ENCODE data around the gene RFLNA. TPM values are rescaled to one million over a fixed set of nuclear protein-coding genes. Genes with fewer than 3 reads are reported as not detected.

Gene RFLNA
- total RNA-seq, 2 experiments from 2014 or later = not detected

DNA sequence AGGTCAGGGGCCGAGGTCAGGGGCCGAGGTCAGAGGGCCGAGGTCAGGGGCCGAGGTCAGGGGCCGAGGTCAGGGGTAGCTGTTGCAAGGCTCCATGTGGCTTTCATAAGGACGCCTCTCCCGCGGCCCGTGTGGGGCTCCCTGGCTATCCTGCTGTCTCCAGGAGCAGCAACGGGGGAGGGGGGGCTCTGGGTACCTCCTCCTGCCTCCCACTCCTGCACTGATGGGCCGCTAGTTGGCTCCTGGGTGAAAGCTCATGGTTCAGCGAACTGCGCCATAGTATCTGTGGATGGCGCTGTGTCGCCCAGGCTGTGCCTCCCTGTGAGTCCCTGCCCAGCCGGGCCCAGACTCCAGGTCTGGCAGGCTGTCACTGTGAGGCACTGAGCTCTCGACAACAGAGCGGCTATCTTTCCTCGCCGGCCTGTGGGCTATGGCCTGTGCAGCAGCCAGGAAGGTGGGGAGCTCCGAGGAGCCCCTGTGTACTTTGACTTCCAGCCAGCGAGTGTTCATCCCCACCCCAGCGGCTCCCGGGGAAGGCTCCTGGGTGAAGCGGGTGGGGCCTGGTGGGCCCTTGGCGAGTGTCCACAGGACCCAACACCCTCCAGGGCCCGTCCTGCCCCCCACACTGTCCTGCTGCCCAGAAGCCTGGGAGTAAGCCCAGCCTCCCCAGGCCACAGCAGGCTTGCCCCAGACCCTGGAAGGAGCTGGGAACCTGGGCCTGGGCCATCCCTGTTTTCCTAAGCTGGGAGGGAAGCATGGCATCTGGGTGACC lies 8.1 kb downstream of the RFLNA start:
- Mint-ChIP-seq H3K36me3 (ENCODE audit: low read depth) (no peaks in the 10 kb centered on the region), H3K27me3 (no peaks in the 10 kb centered on the region), H3K27ac (no peak overlapping the region), H3K4me3 (no peak overlapping the region), H3K4me1 (no peaks in the 10 kb centered on the region), H3K9me3 (no peaks in the 10 kb centered on the region)
- no peak for DNase-seq
- ChIA-PET POLR2A (no interaction called here), CTCF (no interaction called here)

DNA sequence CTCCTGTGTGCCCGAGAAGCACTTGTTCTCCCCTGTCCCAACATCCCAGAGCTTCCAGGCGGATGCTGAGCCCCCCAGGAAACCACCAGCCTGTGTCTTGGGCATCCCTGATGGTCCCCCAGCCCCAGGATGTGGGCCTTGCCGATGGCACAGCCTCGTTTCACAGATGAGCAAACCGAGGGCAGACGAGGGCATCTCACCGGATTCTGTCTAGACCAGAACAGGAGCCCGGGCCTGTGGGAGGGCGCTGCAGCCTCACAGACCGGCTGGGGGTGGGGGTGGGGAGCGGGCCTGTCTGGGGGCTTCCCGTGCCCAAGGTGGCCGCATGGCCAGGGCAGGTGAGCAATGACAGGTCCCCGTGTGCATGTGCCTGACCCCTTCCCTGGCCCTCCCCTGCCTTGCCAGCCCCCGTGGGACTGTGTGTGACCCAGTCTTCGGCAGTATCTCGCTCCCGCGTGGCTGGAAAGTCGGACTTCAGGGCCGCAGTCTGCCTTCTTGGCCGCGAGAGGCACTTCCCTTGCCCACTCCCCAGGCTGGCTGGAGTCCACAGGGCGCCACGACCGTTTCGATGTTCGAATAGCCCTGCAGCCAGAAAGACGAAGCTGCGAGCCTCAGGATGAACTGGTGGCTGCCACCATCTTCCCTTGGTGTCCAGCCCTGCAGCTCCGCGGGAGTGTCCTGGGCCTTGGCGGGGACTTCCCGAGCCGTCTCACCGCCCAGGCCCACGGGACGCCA lies 8.9 kb downstream of the RFLNA start:
- CTCF ChIA-PET = no interaction called here
- H3K9me3 Mint-ChIP-seq = no peaks in the 10 kb centered on the region
- no peak overlapping the region for H3K4me3 Mint-ChIP-seq
- no peaks in the 10 kb centered on the region for H3K27me3 Mint-ChIP-seq
- no peaks in the 10 kb centered on the region for H3K36me3 Mint-ChIP-seq (ENCODE audit: low read depth)
- DNase-seq = no peak
- no peak overlapping the region for H3K27ac Mint-ChIP-seq
- H3K4me1 Mint-ChIP-seq = no peaks in the 10 kb centered on the region
- POLR2A ChIA-PET = no interaction called here

- H3K4me3 Mint-ChIP-seq = no peak overlapping the region
- no peaks in the 10 kb centered on the region for H3K36me3 Mint-ChIP-seq (ENCODE audit: low read depth)
- no peaks in the 10 kb centered on the region for H3K27me3 Mint-ChIP-seq
- POLR2A ChIA-PET = no interaction called here
- CTCF ChIA-PET = no interaction called here
- H3K27ac Mint-ChIP-seq = no peak overlapping the region
- no peaks in the 10 kb centered on the region for H3K9me3 Mint-ChIP-seq
- no peak for DNase-seq
- no peaks in the 10 kb centered on the region for H3K4me1 Mint-ChIP-seq
Measured at GRCh38 chr12:124304314-124304790, 9.5 kb downstream of the RFLNA start.

DNA sequence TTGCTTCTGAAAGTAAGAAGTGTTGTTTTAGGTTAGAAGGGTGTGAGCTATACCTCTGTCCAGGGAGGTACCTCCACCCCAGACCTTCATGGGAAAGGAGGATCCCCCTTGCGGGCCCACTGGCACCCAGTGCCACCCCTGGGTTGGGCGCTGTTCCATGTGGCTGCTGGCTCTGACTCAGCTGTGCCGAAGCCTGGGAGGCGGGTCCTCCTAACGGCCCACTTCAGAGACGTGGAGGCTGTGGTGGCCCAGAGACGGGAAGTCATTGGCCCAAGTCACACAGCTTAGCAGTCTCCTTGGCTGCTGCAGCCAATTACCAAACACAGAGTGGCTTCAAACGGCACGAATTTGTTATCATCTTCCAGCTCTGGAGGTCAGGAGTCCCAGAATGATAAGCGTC lies 10.2 kb downstream of the RFLNA start:
- H3K27me3 Mint-ChIP-seq = no peaks in the 10 kb centered on the region
- CTCF ChIA-PET = no interaction called here

DNA sequence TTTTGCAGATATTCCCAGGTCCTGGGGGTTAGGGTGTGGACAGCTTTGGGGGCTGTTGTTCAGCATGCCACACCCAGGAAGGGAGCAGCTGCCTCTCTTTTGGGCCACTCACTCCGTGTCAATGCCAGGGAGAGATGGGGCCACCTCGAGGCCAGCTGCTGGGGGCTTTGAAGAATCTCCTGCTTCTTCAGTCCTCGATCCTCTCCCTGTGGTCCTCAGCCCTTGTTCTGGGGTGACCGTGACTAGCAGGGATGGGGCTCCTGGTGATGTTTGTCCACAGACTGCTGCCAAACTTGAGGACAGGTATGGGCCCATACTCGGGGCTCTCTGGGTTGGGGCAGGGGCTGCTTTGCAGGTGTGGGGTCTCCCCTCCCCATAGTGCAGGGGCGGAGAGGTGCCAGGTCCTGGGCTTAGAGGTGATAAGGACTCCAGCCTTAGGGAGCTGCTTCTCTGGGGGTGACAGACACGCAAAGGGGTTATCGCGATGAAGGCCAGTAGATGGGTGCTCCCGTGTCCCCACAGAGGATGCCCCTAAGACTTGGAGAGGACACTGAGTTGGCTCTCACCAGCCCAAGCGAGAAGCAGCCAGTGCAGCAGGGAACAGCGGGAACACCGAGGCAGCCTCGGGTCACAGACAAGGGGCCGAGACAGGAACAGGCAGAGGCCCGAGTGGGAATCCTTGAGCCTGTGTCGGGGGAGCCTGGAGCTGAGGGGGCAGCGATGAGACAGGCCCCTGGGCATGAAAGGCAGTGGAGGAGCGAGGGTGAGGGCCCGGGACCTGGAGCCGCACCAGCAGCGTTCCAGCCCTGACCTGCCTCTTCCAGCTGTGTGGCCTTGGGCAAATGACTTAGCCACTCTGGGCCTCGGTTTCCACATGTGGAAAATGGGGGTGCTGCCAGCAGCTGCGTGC lies 11.1 kb downstream of the RFLNA start:
- no peak overlapping the region for H3K27ac Mint-ChIP-seq
- ChIA-PET CTCF (no interaction called here), POLR2A (no interaction called here)
- H3K4me3 Mint-ChIP-seq = no peak overlapping the region
- H3K36me3 Mint-ChIP-seq (ENCODE audit: low read depth) = no peaks in the 10 kb centered on the region
- H3K4me1 Mint-ChIP-seq = no peaks in the 10 kb centered on the region
- H3K27me3 Mint-ChIP-seq = no peaks in the 10 kb centered on the region
- no peaks in the 10 kb centered on the region for H3K9me3 Mint-ChIP-seq
- DNase-seq = no peak

More for the DNA sequence above, 10.2 kb downstream of the RFLNA start:
- no peak for DNase-seq
- POLR2A ChIA-PET = no interaction called here
- Mint-ChIP-seq H3K9me3 (no peaks in the 10 kb centered on the region), H3K36me3 (ENCODE audit: low read depth) (no peaks in the 10 kb centered on the region), H3K27ac (no peak overlapping the region), H3K4me1 (no peaks in the 10 kb centered on the region), H3K4me3 (no peak overlapping the region)

GRCh38 chr12:124306686-124307555 lies 12.0 kb downstream of the RFLNA start:
- DNase-seq = no peak
- Mint-ChIP-seq H3K9me3 (no peaks in the 10 kb centered on the region), H3K4me3 (no peak overlapping the region), H3K27ac (no peak overlapping the region), H3K4me1 (no peaks in the 10 kb centered on the region), H3K27me3 (no peaks in the 10 kb centered on the region), H3K36me3 (ENCODE audit: low read depth) (no peaks in the 10 kb centered on the region)
- ChIA-PET POLR2A (no interaction called here), CTCF (no interaction called here)

GRCh38 chr12:124307556-124307825 lies 12.6 kb downstream of the RFLNA start:
- Mint-ChIP-seq H3K4me3 (no peak overlapping the region), H3K4me1 (no peaks in the 10 kb centered on the region), H3K27me3 (no peaks in the 10 kb centered on the region), H3K9me3 (no peaks in the 10 kb centered on the region), H3K36me3 (ENCODE audit: low read depth) (no peaks in the 10 kb centered on the region), H3K27ac (no peak overlapping the region)
- POLR2A ChIA-PET = no interaction called here
- CTCF ChIA-PET = no interaction called here
- no peak for DNase-seq

DNA sequence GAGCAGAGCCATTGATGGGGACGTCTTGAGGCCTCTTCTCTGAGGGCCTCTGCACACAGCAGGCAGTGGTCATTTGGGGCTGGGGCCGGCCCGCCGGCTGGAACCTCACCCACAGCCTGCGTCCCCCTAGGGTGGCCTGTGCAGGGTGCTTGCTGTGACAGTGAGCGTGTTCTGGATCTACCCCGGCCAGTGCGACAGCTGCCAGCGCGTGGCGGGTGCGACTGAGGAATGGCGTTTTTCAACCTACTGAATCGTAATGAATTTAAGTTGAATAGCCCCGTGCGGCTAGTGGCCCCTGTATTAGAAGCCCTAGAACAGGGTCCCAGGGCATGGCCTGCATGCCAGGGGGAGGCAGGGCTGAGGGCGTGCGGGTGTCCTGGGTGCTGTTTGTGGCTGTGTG lies 13.8 kb downstream of the RFLNA start:
- no peak for DNase-seq
- no peaks in the 10 kb centered on the region for H3K9me3 Mint-ChIP-seq
- ChIA-PET POLR2A (no interaction called here), CTCF (no interaction called here)
- no peaks in the 10 kb centered on the region for H3K27me3 Mint-ChIP-seq
- H3K36me3 Mint-ChIP-seq (ENCODE audit: low read depth) = no peaks in the 10 kb centered on the region
- H3K4me3 Mint-ChIP-seq = no peak overlapping the region
- H3K27ac Mint-ChIP-seq = no peak overlapping the region
- no peaks in the 10 kb centered on the region for H3K4me1 Mint-ChIP-seq

DNA sequence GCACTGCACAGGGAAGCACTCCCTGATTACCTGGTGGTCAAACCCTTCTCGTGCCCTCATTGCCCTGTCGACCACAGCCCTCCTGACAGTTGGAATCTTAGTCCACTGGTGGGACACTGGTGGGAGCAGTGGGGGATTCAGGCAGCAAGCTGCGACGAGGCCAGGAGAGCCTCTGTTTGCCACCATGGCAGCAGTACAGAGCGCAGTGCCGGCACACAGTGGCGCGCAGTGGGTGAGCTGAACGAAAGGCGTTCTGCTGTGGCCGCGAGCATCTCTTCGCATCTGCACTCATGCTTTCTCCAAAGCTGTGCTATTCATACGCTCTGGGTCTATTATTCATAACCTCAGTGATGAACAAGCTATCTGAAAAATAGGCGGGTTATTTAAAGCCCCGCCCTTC lies 14.3 kb downstream of the RFLNA start:
- ChIA-PET CTCF (no interaction called here), POLR2A (no interaction called here)
- no peak for DNase-seq
- Mint-ChIP-seq H3K27ac (no peak overlapping the region), H3K4me1 (no peaks in the 10 kb centered on the region), H3K27me3 (no peaks in the 10 kb centered on the region), H3K4me3 (no peak overlapping the region), H3K36me3 (ENCODE audit: low read depth) (no peaks in the 10 kb centered on the region), H3K9me3 (no peaks in the 10 kb centered on the region)

DNA sequence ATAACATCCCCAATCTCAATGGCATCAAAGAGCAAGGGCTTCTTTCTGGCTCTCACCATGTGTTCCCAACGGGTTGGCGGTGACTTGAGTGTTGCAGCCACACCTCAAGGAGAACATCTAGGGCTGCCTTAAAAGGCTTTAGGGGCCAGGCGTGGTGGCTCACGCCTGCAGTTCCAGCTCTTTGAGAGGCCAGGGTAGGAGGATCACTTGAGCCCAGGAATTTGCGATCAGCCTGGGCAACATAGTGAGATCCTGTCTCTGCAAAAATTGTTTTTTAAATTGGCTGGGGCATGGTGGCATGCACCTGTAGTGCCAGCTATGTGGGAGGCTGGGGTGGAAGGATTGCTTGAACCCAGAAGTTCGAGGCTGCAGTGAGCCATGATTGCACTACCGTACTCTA lies 14.9 kb downstream of the RFLNA start:
- Mint-ChIP-seq H3K36me3 (ENCODE audit: low read depth) (no peaks in the 10 kb centered on the region), H3K4me3 (no peak overlapping the region), H3K27me3 (no peaks in the 10 kb centered on the region), H3K4me1 (no peaks in the 10 kb centered on the region), H3K9me3 (no peaks in the 10 kb centered on the region), H3K27ac (no peak overlapping the region)
- DNase-seq = no peak
- CTCF ChIA-PET = no interaction called here
- POLR2A ChIA-PET = no interaction called here

GRCh38 chr12:124310178-124310577 lies 15.3 kb downstream of the RFLNA start:
- Mint-ChIP-seq H3K27me3 (no peaks in the 10 kb centered on the region), H3K9me3 (no peaks in the 10 kb centered on the region), H3K4me1 (no peaks in the 10 kb centered on the region), H3K4me3 (no peak overlapping the region), H3K27ac (no peak overlapping the region), H3K36me3 (ENCODE audit: low read depth) (no peaks in the 10 kb centered on the region)
- ChIA-PET CTCF (no interaction called here), POLR2A (no interaction called here)
- no peak for DNase-seq

DNA sequence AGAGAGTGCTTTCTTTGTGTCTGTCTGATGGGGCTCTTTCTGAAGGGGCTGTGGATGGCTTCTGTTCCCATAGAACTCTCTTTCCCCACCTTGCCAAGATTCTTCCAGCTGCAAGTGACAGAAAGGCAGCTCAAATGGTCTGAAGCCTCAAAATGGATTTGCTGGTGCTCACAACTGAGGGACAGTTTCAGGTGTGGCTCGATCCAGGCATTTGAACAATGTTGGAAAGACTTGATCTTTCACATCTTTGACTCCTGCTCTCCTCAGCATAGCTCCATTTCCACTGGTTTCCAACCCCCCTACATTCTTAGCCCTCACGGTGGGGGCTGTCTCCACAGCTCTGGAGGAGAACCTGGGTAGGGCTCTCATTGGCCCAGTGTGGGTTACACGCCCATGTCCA lies 15.9 kb downstream of the RFLNA start:
- Mint-ChIP-seq H3K36me3 (ENCODE audit: low read depth) (no peaks in the 10 kb centered on the region), H3K27me3 (no peaks in the 10 kb centered on the region), H3K27ac (no peak overlapping the region), H3K4me3 (no peak overlapping the region), H3K9me3 (no peaks in the 10 kb centered on the region), H3K4me1 (no peaks in the 10 kb centered on the region)
- ChIA-PET CTCF (no interaction called here), POLR2A (no interaction called here)
- DNase-seq = no peak
